HCT116 (cell line): ENCODE data around the gene PEBP1. TPM values are rescaled to one million over a fixed set of nuclear protein-coding genes. Genes with fewer than 3 reads are reported as not detected.

ENCODE experiments used
- ATAC-seq: fragments of 200-7000 bp; cut with Tn5 transposase; 2 replicates; pipeline ENCODE4 v1.9.1; 2020; ENCODE audit warnings: mild to moderate bottlenecking, moderate library complexity
- BruUV-seq: library from RNA; stranded (reverse); fragments of 400-500 nt; replicated peaks from 2 replicates; lab custom pipeline; 2021; lab: Mats Ljungman, UMichigan
- CTCF ChIA-PET: fragments of 300-600 bp; sonication (Branson Sonifier 250); formaldehyde crosslinking; loops from one replicate; lab custom pipeline; 2021; ENCODE audit warnings: antibody characterized with exemption; lab: Charles Lee
- POLR2A ChIA-PET: fragments of 300-600, 350-600 bp; sonication (Branson Sonifier 250); formaldehyde crosslinking; loops from one replicate; lab custom pipeline; 2021; ENCODE audit warnings: antibody characterized with exemption; lab: Charles Lee
- RAD21 ChIA-PET, 2 experiments: fragments of 300-600 bp; sonication (Branson Sonifier 250); formaldehyde crosslinking; loops; one replicate each; lab custom pipeline; 2023; ENCODE audit warnings: low total read pairs in 2 of 2; ENCODE audit not compliant: uncharacterized antibody in 2 of 2, unreplicated experiment in 2 of 2, low non-redundant PET in 1 of 2; lab: Charles Lee
- DNase-seq: peaks from one replicate; pipeline ENCODE4 v3.0.0-alpha.2; 2010; ENCODE audit warnings: low read depth, low spot score
- H2AFZ ChIP-seq: fragments of 200-600 bp; shearing (Covaris generic), sonication (generic); 2 replicates; pipeline ENCODE4 v1.6.1; 2017; ENCODE audit warnings: low read depth, mixed run types, mixed read lengths, antibody characterized with exemption, low read length; ENCODE audit not compliant: poor library complexity, severe bottlenecking
- H3K27ac ChIP-seq: 2 replicates; pipeline ENCODE4 v1.5.1; 2012; ENCODE audit warnings: low read depth, low read length
- H3K27me3 ChIP-seq: fragments of 200-600 bp; sonication (generic); 2 replicates; pipeline ENCODE4 v1.6.1; 2016; ENCODE audit warnings: mixed run types, low read length, mixed read lengths; ENCODE audit not compliant: insufficient read depth
- H3K36me3 ChIP-seq, 2 experiments: fragments of 200-500 bp in 1 of 2; fragments of 200-600 bp in 1 of 2; sonication (Bioruptor generic) in 1 of 2; sonication (generic) in 1 of 2; 2 replicates each; pipeline versions ENCODE4 v1.5.1 to v1.6.1; 2014 to 2016; ENCODE audit warnings: low read length in 2 of 2, inconsistent platforms in 1 of 2, mixed read lengths in 1 of 2, mixed run types in 1 of 2; ENCODE audit not compliant: insufficient read depth in 2 of 2, control insufficient read depth in 1 of 2
- H3K4me1 ChIP-seq, 2 experiments: fragments of 200-600 bp in 1 of 2; sonication (generic) in 1 of 2; 2 replicates each; pipeline versions ENCODE4 v1.5.1 to v1.6.1; 2012 to 2017; ENCODE audit warnings: low read length in 2 of 2, inconsistent platforms in 1 of 2, mild to moderate bottlenecking in 1 of 2, mixed read lengths in 1 of 2, mixed run types in 1 of 2, moderate library complexity in 1 of 2; ENCODE audit not compliant: insufficient read depth in 2 of 2, control insufficient read depth in 1 of 2
- H3K4me2 ChIP-seq: fragments of 200-600 bp; sonication (generic); 2 replicates; pipeline ENCODE4 v1.6.1; 2017; ENCODE audit warnings: mixed run types, low read length, mixed read lengths
- H3K4me3 ChIP-seq, 2 experiments: fragments of 200-600 bp in 1 of 2; sonication (generic) in 1 of 2; replicated peaks in 1 of 2; 2 replicates each; pipeline ENCODE4 v1.5.1; 2011 to 2016; ENCODE audit warnings: low read length in 2 of 2, control low read depth in 1 of 2, low read depth in 1 of 2, mild to moderate bottlenecking in 1 of 2, mixed read lengths in 1 of 2, mixed run types in 1 of 2
- H3K79me2 ChIP-seq: fragments of 200-600 bp; sonication (generic); 2 replicates; pipeline ENCODE4 v1.6.1; 2017; ENCODE audit warnings: mild to moderate bottlenecking, mixed run types, low read length, moderate library complexity, mixed read lengths; ENCODE audit not compliant: insufficient read depth
- H3K9ac ChIP-seq: fragments of 200-600 bp; sonication (generic); 2 replicates; pipeline ENCODE4 v1.6.1; 2016; ENCODE audit warnings: low read length, mixed read lengths
- H3K9me2 ChIP-seq: fragments of 200-600 bp; sonication (generic), shearing (Covaris generic); 2 replicates; pipeline ENCODE4 v1.6.1; 2017; ENCODE audit warnings: mixed run types, mild to moderate bottlenecking, moderate library complexity; ENCODE audit not compliant: insufficient read depth
- H3K9me3 ChIP-seq, 2 experiments: fragments of 200-500 bp in 1 of 2; fragments of 200-600 bp in 1 of 2; sonication (Bioruptor generic) in 1 of 2; sonication (generic) in 1 of 2; 2 replicates each; pipeline ENCODE4 v1.6.1; 2014 to 2017; ENCODE audit warnings: low read length in 2 of 2, mixed read lengths in 2 of 2, inconsistent platforms in 1 of 2, low read depth in 1 of 2, mild to moderate bottlenecking in 1 of 2, mixed run types in 1 of 2, moderate library complexity in 1 of 2; ENCODE audit not compliant: control insufficient read depth in 1 of 2, insufficient read depth in 1 of 2
- H4K20me1 ChIP-seq: fragments of 200-600 bp; sonication (generic), shearing (Covaris generic); 2 replicates; pipeline ENCODE4 v1.6.1; 2017; ENCODE audit warnings: mixed run types, mild to moderate bottlenecking, moderate library complexity; ENCODE audit not compliant: insufficient read depth
- ATF3 ChIP-seq: IDR thresholded peaks from 2 replicates; pipeline ENCODE4 v1.6.1; 2012
- CEBPB ChIP-seq: IDR thresholded peaks from 2 replicates; pipeline ENCODE4 v1.6.1; 2012; ENCODE audit warnings: low read depth
- EZH2 ChIP-seq: fragments of 200-600 bp; sonication (generic); IDR thresholded peaks from 2 replicates; pipeline ENCODE4 v1.6.1; 2017; ENCODE audit warnings: antibody characterized with exemption, mixed run types
- EZH2phosphoT487 ChIP-seq: fragments of 200-600 bp; IDR thresholded peaks from 2 replicates; pipeline ENCODE4 v1.6.1; 2018; ENCODE audit warnings: antibody characterized with exemption, borderline replicate concordance
- MAX ChIP-seq: IDR thresholded peaks from 2 replicates; pipeline ENCODE4 v1.6.1; 2012
- POLR2AphosphoS5 ChIP-seq: IDR thresholded peaks from 2 replicates; pipeline ENCODE4 v1.6.1; 2011; ENCODE audit warnings: mild to moderate bottlenecking, low read depth, low read length, moderate library complexity
- RAD21 ChIP-seq: IDR thresholded peaks from 2 replicates; pipeline ENCODE4 v1.6.1; 2012; ENCODE audit warnings: low read depth, mild to moderate bottlenecking
- REST ChIP-seq: IDR thresholded peaks from 2 replicates; pipeline ENCODE4 v1.6.1; 2012; ENCODE audit warnings: low read depth
- SRF ChIP-seq: IDR thresholded peaks from 2 replicates; pipeline ENCODE4 v1.6.1; 2012; ENCODE audit warnings: low read depth
- TCF7L2 ChIP-seq: IDR thresholded peaks from 2 replicates; pipeline ENCODE4 v1.7.0; 2011; ENCODE audit warnings: borderline replicate concordance, inconsistent platforms; ENCODE audit not compliant: insufficient read depth, insufficient read length; ENCODE audit errors: extremely low read depth
- YY1 ChIP-seq: IDR thresholded peaks from 2 replicates; pipeline ENCODE4 v1.6.1; 2011; ENCODE audit warnings: low read length, low read depth, moderate library complexity, mild to moderate bottlenecking; ENCODE audit not compliant: insufficient replicate concordance; ENCODE audit errors: extremely low read depth
- ZFX ChIP-seq: fragments of 450-650 bp; IDR thresholded peaks from 2 replicates; pipeline ENCODE4 v1.6.1; 2017
- ZNF274 ChIP-seq: fragments of 200-500 bp; sonication (Bioruptor generic); IDR thresholded peaks from 2 replicates; pipeline ENCODE4 v1.6.1; 2014; ENCODE audit warnings: mild to moderate bottlenecking, low read depth, low read length, inconsistent platforms
- intact Hi-C: fragments of 100-400 bp; cut with micrococcal nuclease; formaldehyde crosslinking; loops from 2 replicates; pipeline ENCODE4 v1.10.0; 2022
- total RNA-seq: library from RNA; stranded (reverse); gene quantifications from one replicate; pipeline ENCODE4 v1.2.1, GENCODE V29; 2021; ENCODE audit not compliant: unreplicated experiment

PEBP1 gene
- total RNA-seq, 1 experiment from 2014 or later: 220 TPM

GRCh38 chr12:118183155-118183554, 47.2 kb downstream of the PEBP1 start:
- no peak for TF ChIP-seq EZH2phosphoT487
- TF ChIP-seq, all 23 proteins: peak for 0
- H3K9me3 ChIP-seq: no peaks in the 10 kb centered on the region
- no peak overlapping the region for H3K27ac ChIP-seq
- no peak overlapping the region for H3K4me3 ChIP-seq
- ATAC-seq: no peak
- RAD21 ChIA-PET: interaction anchor here (0.8 to 1.1 kb wide), 2 partner anchors 28 to 193 kb away, joined by 3 to 4 read pairs; partner anchors contain the start of gene SUDS3 (in 1 of the 2)
- H4K20me1 ChIP-seq: no peaks in the 10 kb centered on the region
- no peak overlapping the region for H2AFZ ChIP-seq
- POLR2A ChIA-PET: interaction anchor here (1.4 kb wide), 1 partner anchor 193 kb away, joined by 4 read pairs; the partner anchor contains the start of gene SUDS3
- no peaks in the 10 kb centered on the region for H3K36me3 ChIP-seq
- BruUV-seq: no TSS peak
- no peaks in the 10 kb centered on the region for H3K79me2 ChIP-seq
- no peak for DNase-seq
- no peaks in the 10 kb centered on the region for H3K27me3 ChIP-seq
- intact Hi-C loops: no loop called here
- H3K4me1 ChIP-seq: peaks cover 0 to 3% of the 10 kb centered on the region in 2 experiments; a peak in 2 of 4 replicates
- H3K4me2 ChIP-seq: no peak overlapping the region
- H3K9ac ChIP-seq: no peak overlapping the region
- CTCF ChIA-PET: interaction anchor here (0.6 to 4.4 kb wide), 4 partner anchors 15 to 194 kb away, joined by 3 to 76 read pairs (median 7); partner anchors contain the start of genes SUDS3 and TAOK3
- H3K9me2 ChIP-seq: no peaks in the 10 kb centered on the region

- Histone ChIP-seq H3K4me2 (no peak overlapping the region), H2AFZ (no peak overlapping the region), H4K20me1 (no peaks in the 10 kb centered on the region), H3K27me3 (no peaks in the 10 kb centered on the region), H3K27ac (no peak overlapping the region), H3K9me2 (no peaks in the 10 kb centered on the region), H3K9me3 (no peaks in the 10 kb centered on the region), H3K4me1 (peaks cover 0 to 3% of the 10 kb centered on the region in 2 experiments; a peak in 2 of 4 replicates), H3K4me3 (no peak overlapping the region), H3K36me3 (no peaks in the 10 kb centered on the region), H3K79me2 (no peaks in the 10 kb centered on the region), H3K9ac (no peak overlapping the region)
- CTCF ChIA-PET: interaction anchor here (1.0 to 4.4 kb wide), 3 partner anchors 175 to 193 kb away, joined by 3 to 76 read pairs (median 3); partner anchors contain the start of gene SUDS3
- BruUV-seq: no TSS peak
- ATAC-seq: no peak
- POLR2A ChIA-PET: interaction anchor here (1.4 kb wide), 1 partner anchor 192 kb away, joined by 4 read pairs; the partner anchor contains the start of gene SUDS3
- intact Hi-C loops: no loop called here
- no peak for DNase-seq
- RAD21 ChIA-PET: interaction anchor here in 1 of 2 experiments (1.1 kb wide), 1 partner anchor 193 kb away, joined by 3 read pairs; the partner anchor contains the start of gene SUDS3
- TF ChIP-seq MAX: no peak
- no peak for TF ChIP-seq CEBPB
- TF ChIP-seq POLR2AphosphoS5: no peak
- no peak for TF ChIP-seq REST
- TF ChIP-seq TCF7L2: no peak
- no peak for TF ChIP-seq EZH2
- TF ChIP-seq ZNF274: no peak
- TF ChIP-seq YY1: no peak
- TF ChIP-seq ZFX: no peak
- no peak for TF ChIP-seq SRF
- TF ChIP-seq RAD21: no peak
- TF ChIP-seq ATF3: no peak
Measured at GRCh38 chr12:118183711-118184110, 47.8 kb downstream of the PEBP1 start.
